Tibial artery (tissue), 4 donors: ENCODE results near the gene SPP2.

Experiments
- DNase-seq, 2 donors: peaks; one replicate each; pipeline ENCODE4 v3.0.0-alpha.2; 2019
- H3K27ac ChIP-seq, 2 donors: fragments of 200-600 bp; sonication (generic) in 1 of 2; 1 replicate in 1 of 2; 2 replicates in 1 of 2; pipeline ENCODE4 v1.5.1; 2018 to 2019; ENCODE audit warnings: mild to moderate bottlenecking in 1 of 2
- H3K27me3 ChIP-seq, 2 donors: fragments of 200-600 bp; sonication (generic) in 1 of 2; one replicate each; pipeline versions ENCODE4 v1.5.1 to v1.6.0; 2016 to 2019
- H3K36me3 ChIP-seq, 3 donors: fragments of 200-600 bp; sonication (generic) in 2 of 3; one replicate each; pipeline ENCODE4 v1.5.1; 2016 to 2019; ENCODE audit warnings: mild to moderate bottlenecking in 2 of 3
- H3K4me1 ChIP-seq, 4 donors: fragments of 200-600 bp; sonication (generic) in 2 of 4; 1 replicate in 3 of 4; 2 replicates in 1 of 4; pipeline ENCODE4 v1.5.1; 2016 to 2019
- H3K4me3 ChIP-seq, 2 donors: fragments of 200-600 bp; sonication (generic) in 1 of 2; 1 replicate in 1 of 2; 2 replicates in 1 of 2; pipeline ENCODE4 v1.5.1; 2018 to 2019; ENCODE audit warnings: mild to moderate bottlenecking in 2 of 2
- H3K9me3 ChIP-seq, 3 donors: fragments of 200-600 bp; sonication (generic) in 1 of 3; one replicate each; pipeline ENCODE4 v1.5.1; 2016 to 2019
- intact Hi-C: fragments of 100-400 bp; cut with DNase I; formaldehyde crosslinking; loops from one replicate; pipeline ENCODE4 v1.15.0; 2023; ENCODE audit warnings: low total_unique reads
- TF ChIP-seq, protein P1 (sequence below), 2 experiments: fragments of 200-600 bp in 1 of 2; fragments of 450-650 bp in 1 of 2; IDR thresholded peaks; one replicate each; pipeline ENCODE4 v1.5.1; 2017 to 2019; ENCODE audit warnings: antibody characterized with exemption in 2 of 2, mild to moderate bottlenecking in 1 of 2, moderate library complexity in 1 of 2

SPP2 gene, protein sequence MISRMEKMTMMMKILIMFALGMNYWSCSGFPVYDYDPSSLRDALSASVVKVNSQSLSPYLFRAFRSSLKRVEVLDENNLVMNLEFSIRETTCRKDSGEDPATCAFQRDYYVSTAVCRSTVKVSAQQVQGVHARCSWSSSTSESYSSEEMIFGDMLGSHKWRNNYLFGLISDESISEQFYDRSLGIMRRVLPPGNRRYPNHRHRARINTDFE

DNA sequence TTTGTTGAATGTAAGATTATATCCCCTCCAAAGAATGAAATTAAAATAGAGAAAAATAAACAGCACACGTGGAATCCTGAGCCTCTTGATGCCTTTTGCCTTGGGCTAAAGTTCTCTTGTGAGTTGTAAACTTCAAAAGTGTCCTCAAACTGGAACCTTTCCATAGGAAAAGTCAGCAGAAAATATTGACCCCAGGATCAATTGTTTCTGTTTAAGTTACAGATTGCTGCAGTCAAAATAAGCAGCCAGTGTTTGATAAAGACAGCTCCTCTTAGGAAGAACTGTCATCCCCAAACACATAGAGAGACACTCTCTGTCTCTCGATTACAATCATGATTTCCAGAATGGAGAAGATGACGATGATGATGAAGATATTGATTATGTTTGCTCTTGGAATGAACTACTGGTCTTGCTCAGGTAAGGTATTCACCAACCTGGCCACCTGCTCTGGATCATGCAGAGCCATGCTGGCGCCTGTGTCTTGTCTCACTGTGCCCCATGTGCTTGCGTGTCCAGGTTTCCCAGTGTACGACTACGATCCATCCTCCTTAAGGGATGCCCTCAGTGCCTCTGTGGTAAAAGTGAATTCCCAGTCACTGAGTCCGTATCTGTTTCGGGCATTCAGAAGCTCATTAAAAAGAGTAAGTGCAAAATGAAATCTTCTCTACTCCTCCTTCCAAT lies at the start of gene SPP2:
Gene SPP2, plus strand, starts transcription at position 248 of the 681 bp plus-strand sequence. Its CDS starts 85 bp downstream, at position 333.
- Histone ChIP-seq H3K27me3 (no peaks in the 10 kb centered on the region), H3K4me3 (no peak within 1 kb of the TSS), H3K4me1 (no peaks in the 10 kb centered on the region), H3K9me3 (no peaks in the 10 kb centered on the region), H3K27ac (no peak within 1 kb of the TSS), H3K36me3 (no peaks in the 10 kb centered on the region)
- intact Hi-C loops, result no loop called here
- TF ChIP-seq, protein P1, sequence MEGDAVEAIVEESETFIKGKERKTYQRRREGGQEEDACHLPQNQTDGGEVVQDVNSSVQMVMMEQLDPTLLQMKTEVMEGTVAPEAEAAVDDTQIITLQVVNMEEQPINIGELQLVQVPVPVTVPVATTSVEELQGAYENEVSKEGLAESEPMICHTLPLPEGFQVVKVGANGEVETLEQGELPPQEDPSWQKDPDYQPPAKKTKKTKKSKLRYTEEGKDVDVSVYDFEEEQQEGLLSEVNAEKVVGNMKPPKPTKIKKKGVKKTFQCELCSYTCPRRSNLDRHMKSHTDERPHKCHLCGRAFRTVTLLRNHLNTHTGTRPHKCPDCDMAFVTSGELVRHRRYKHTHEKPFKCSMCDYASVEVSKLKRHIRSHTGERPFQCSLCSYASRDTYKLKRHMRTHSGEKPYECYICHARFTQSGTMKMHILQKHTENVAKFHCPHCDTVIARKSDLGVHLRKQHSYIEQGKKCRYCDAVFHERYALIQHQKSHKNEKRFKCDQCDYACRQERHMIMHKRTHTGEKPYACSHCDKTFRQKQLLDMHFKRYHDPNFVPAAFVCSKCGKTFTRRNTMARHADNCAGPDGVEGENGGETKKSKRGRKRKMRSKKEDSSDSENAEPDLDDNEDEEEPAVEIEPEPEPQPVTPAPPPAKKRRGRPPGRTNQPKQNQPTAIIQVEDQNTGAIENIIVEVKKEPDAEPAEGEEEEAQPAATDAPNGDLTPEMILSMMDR (IDR thresholded peaks at IDR 0.05), result no peak
- no peak for DNase-seq

DNA sequence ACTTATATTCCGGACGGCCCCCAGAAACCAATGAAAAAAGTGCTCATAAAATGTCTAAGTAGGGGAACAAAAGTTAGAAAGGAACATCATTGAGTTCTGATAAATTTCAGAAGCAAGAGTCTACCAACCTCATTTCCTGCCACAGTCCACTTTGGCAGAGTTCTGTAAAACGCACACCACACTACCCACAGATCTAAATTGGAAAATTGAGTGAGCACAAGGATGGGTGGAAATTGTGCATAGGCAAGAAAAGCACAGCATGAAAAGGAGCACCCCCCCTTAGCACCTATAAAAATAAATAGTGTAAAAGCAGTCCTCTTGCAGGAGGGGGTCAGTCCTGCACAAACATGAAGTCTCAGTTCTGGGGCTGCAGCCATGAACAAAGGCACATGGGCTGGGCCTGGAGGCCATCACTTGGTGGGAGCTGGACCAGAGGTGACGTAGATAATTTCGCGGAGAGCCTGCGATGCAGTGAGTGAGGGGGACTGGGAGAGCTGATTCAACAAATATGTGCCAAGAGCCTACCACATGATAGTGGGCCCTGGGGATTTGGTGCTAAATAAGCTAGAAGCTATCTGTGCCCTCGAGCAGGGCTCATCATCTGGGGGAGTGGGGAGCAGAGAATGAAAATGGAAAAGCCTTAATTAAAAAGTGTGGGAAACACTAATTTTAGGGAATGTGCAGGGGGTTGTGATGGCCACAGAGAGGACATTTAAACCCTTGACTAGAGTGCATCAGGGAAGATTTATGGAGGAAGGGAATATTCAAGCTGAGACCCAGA lies 48.9 kb upstream of the SPP2 start:
- Histone ChIP-seq H3K36me3 (no peaks in the 10 kb centered on the region), H3K27me3 (no peaks in the 10 kb centered on the region), H3K27ac (no peak overlapping the region), H3K9me3 (no peaks in the 10 kb centered on the region), H3K4me1 (peaks cover 0 to 5% (median 2%) of the 10 kb centered on the region in 4 donors), H3K4me3 (no peak overlapping the region)
- TF ChIP-seq, protein P1 (IDR thresholded peaks at IDR 0.05), result no peak
- intact Hi-C loops, result no loop called here
- no peak for DNase-seq

DNA sequence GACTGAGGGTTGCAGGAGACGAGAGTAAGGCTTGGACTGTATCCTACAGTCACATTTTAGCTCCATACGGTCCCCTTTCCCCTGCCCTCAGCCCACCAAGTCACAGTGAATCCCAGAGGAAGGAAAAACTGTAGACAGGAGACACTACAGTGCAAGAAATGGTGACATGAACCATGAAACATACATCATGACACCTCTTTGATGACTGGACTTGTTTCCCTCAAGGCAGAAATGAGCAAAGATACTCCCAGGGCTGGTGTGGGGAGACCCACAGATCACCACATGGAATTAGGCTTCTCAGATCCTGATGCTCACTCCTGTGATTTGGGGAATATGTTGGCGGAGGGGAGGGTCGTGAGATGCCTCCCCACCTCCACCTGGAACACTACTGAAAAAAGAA lies 48.2 kb upstream of the SPP2 start:
- no peak overlapping the region for H3K4me3 ChIP-seq
- no peaks in the 10 kb centered on the region for H3K9me3 ChIP-seq
- H3K36me3 ChIP-seq, result no peaks in the 10 kb centered on the region
- intact Hi-C loops, result no loop called here
- H3K4me1 ChIP-seq, result peaks cover 0 to 5% (median 2%) of the 10 kb centered on the region in 4 donors
- TF ChIP-seq, protein P1 (IDR thresholded peaks at IDR 0.05), result no peak
- H3K27me3 ChIP-seq, result no peaks in the 10 kb centered on the region
- DNase-seq, result no peak
- no peak overlapping the region for H3K27ac ChIP-seq

DNA sequence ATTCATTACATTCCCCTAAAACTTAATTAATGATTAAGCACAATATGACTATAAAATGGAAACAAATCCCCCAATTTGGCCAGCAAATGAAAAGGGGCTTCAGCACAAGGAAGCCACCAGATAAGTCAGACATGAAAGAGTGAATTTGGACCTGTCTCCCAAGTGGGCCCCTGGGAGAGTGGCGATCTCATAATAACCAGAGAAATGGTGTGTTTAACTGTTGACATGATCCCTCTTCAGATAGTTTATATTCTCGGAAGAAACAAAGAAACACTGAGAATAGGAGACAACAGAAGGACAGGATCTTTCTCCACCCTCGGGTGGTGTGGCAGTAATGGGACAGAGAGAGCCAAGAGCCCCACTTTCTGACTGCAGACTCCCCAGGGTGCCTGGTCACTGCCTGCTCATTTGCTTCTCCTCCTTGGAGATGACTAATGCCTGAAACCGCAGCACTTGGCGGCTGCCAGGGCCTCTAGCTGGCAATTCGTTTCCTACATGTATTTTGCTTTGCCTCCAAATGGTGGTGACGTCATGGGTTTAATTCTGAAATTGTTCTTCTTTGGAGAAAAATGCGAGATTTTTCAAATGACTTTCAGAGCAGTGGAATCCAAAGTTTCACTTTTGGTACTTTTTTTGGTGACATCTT lies 46.4 kb upstream of the SPP2 start:
- Histone ChIP-seq H3K4me1 (peaks cover 0 to 5% (median 2%) of the 10 kb centered on the region in 4 donors), H3K27me3 (no peaks in the 10 kb centered on the region), H3K4me3 (no peak overlapping the region), H3K27ac (no peak overlapping the region), H3K9me3 (no peaks in the 10 kb centered on the region), H3K36me3 (no peaks in the 10 kb centered on the region)
- TF ChIP-seq, protein P1 (IDR thresholded peaks at IDR 0.05), result no peak
- DNase-seq, result no peak
- intact Hi-C loops, result no loop called here

DNA sequence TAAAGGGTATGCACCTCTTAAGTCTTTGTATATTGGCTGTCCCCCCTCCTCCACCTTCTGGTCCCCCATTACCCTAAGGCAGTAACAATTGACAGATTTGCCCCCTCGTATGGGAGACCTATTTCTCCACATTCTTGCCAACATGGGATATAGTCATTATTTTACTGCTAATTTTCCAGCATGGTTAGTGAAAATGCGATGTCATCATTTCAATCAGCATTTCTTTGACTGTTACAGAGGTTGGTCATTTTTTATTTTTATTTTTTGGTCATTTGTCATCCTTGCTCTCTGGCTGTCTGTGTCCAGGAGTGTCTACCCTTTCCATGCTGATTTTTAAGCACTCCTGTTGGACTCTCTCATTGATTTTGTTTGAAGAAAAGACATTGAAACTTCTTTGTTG lies 45.4 kb upstream of the SPP2 start:
- Histone ChIP-seq H3K9me3 (no peaks in the 10 kb centered on the region), H3K4me3 (no peak overlapping the region), H3K27me3 (no peaks in the 10 kb centered on the region), H3K36me3 (no peaks in the 10 kb centered on the region), H3K4me1 (peaks cover 0 to 5% (median 2%) of the 10 kb centered on the region in 4 donors), H3K27ac (no peak overlapping the region)
- intact Hi-C loops, result no loop called here
- TF ChIP-seq, protein P1 (IDR thresholded peaks at IDR 0.05), result no peak
- no peak for DNase-seq
